Activated CD4-positive, alpha-beta T cell treated with anti-CD3 and anti-CD28 coated beads for 4 hours (primary cell): Measurements from ENCODE around the gene SYT12.

Source experiments
- DNase-seq, 2 donors: peaks; one replicate each; pipeline ENCODE4 v3.0.0-alpha.2; 2020

The SYT12 gene

GRCh38 chr11:67029146-67029545, 6.2 kb downstream of the SYT12 start:
- DNase-seq = no peak

DNA sequence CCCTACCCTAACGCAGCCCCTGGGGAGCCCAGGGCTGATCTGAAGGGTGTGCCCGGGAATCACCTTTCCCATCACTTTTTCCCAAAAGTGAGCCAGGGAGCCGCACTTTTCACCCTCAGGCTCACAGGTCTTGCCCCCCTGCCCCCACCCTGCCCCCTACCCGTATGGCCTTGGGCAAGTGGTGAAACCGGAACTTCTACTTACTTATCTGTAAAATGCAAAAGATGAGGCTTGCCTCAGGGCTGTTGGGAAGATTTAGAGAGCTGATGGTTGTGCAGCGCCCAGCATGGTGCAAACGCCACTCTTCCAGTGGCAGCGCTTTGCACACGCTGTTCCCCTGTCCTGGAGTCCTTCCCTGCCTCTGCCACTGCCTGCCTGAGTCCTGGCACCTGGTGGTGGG, 8.0 kb downstream of the SYT12 start:
- DNase-seq = no peak

- no peak for DNase-seq
Measured at GRCh38 chr11:67031791-67032561, 9.0 kb downstream of the SYT12 start.

GRCh38 chr11:67032830-67033551, 10.1 kb downstream of the SYT12 start:
- DNase-seq = no peak

DNA sequence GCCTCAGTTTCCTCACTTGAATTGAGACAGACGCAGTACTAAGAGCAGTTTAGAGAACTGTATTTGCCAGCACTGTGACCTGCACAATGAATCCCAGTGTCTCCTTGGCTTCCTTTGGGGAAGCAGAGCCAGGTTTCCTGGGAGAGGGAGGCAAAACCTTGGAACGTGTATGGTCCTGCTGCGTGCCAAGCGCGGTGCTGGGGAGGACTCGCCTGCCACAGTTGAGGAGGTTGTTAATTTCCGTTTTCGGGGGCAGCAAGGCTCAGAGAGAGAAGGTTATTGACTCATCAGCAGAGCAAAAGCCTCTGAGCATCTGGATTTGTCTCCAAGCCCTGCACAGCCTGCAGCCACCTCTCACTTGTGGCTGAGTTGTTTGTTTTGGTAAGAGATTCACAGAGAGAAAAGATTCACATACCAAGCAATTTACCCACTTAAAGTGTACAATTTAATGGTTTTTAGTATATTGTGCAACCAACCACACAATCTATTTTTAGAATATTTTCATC, 10.8 kb downstream of the SYT12 start:
- no peak for DNase-seq

GRCh38 chr11:67034350-67034749, 11.4 kb downstream of the SYT12 start:
- no peak for DNase-seq

- no peak for DNase-seq
Measured at GRCh38 chr11:67040147-67040546, 17.2 kb downstream of the SYT12 start.

- DNase-seq = no peak
Measured at GRCh38 chr11:67041602-67042001, 18.7 kb downstream of the SYT12 start.

DNA sequence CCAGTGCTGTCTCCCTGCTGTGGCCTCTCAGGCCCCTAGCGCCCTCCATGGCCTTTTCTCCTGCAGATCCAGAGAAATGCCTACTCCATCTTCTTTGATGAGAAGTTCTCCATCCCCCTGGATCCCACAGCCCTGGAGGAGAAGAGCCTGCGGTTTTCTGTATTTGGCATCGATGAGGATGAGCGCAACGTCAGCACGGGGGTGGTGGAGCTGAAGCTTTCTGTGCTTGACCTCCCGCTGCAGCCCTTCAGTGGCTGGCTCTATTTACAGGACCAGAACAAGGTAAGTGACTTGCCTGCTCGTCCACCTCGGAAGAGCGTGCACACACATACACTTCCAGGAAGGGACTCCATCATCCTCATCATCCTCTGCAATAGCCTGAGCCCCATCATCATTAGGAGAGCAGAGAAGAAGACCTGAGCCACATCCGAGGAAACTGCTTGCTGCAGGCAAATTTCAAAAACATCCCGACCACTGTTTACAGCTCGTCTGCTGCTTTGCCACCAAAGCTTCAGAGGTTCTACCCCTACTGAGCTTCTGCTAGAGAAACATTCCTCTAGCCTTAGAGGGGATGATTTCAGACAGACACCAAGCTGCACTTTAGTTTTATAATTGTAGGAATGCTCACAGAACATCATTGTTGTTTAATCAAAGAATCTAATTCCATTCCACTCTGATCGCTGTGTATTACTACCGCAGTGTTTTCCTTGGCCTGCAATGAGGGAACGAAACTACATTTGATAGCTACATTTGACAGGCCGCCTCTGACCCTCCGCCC, 20.8 kb downstream of the SYT12 start:
- no peak for DNase-seq

DNA sequence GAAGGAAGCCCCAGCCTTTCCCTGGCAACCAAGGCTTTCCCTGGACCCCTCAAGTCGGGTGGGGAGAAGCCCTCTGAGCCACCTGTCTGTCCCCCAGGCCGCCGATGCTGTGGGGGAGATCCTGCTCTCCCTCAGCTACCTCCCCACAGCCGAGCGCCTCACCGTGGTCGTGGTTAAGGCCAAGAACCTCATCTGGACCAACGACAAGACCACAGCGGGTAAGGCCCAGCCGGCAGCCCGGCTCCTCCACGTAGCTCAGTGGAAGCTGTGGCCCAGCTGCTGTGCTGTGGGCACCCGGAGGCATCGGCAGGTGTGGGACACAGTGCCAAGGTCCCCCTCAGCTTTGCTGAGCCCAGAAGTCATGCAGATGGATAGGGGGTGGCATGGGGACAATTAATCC, 21.6 kb downstream of the SYT12 start:
- DNase-seq = no peak

DNA sequence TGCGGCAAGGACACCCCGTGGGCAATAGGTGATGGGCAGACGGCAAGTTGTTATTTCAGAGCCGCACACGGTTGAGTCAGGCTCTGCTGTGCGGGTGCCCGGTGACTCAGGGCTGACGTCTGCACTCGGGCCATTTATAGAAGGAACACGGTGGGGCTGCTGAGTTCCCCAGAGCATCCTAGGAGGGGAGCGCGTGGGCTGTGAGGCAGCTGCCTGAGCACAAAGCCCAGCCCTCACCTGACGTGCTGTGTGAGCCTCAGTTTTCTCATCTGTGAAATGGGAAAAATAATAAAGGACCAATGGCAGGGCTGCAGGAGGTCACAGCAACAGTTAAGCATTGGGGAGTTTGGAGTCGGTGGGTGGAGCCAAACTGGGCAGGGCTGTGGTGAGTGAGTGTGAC, 22.4 kb downstream of the SYT12 start:
- no peak for DNase-seq

- no peak for DNase-seq
Measured at GRCh38 chr11:67048515-67049130, 25.7 kb downstream of the SYT12 start.

GRCh38 chr11:67050139-67050538, 27.2 kb downstream of the SYT12 start:
- no peak for DNase-seq

GRCh38 chr11:67051180-67051893, 28.4 kb downstream of the SYT12 start:
- no peak for DNase-seq

GRCh38 chr11:67051945-67052488, 29.1 kb downstream of the SYT12 start:
- DNase-seq = no peak

DNA sequence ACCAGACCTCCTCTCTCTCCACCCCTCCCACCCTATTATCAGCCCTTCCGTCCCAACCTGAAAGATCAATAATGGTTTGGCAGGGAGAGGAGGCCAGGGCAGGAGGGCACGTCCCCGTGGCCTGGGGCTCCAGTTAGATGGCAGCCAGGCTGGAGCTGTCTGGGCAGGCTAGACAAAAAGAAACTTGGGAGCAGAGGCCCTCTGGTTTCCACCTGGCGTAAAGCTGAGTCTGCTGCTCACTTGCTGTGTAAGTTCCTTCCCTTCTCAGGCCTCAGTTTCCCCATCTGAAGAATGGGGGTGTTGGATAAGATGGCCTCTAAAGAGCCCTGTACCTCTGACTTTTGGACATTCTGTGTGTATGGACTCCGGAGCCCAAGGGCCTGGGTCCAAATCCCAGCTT, 30.0 kb downstream of the SYT12 start:
- DNase-seq = no peak

DNA sequence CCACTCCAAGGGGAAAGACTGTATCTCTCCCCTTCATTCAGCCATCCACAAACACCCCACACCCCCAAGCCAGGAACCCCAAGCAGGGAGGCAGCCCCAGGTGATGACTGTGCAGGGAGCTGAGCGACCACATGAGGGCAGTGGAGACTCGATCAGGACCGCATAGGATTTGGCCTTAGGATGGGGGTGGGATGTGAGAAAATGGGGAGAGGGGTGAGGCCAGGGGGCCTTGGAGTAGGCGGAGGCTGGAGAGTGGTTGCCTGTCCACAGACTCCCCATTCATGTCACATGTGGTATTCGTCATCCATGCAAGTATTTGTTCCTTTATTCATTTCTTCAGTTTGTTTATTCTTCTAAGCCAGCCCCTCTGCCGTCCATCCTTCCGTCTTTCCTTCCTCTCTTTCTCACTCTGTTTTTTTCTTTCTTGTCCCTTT, 31.0 kb downstream of the SYT12 start:
- DNase-seq = peak; percentile 22 to 29

- DNase-seq = no peak
Measured at GRCh38 chr11:67054346-67054835, 31.5 kb downstream of the SYT12 start.

GRCh38 chr11:67054836-67055523, 32.0 kb downstream of the SYT12 start:
- peak in 1 of 2 donors; percentile 11 for DNase-seq

GRCh38 chr11:67055812-67056211, 32.9 kb downstream of the SYT12 start:
- peak; percentile 21 to 26 for DNase-seq
